Measurements from ENCODE around the gene FGG. TPM values are rescaled to one million over a fixed set of nuclear protein-coding genes. Genes with fewer than 3 reads are reported as not detected.

Gene FGG
- total RNA-seq, 2 experiments from 2014 or later, result not detected

DNA sequence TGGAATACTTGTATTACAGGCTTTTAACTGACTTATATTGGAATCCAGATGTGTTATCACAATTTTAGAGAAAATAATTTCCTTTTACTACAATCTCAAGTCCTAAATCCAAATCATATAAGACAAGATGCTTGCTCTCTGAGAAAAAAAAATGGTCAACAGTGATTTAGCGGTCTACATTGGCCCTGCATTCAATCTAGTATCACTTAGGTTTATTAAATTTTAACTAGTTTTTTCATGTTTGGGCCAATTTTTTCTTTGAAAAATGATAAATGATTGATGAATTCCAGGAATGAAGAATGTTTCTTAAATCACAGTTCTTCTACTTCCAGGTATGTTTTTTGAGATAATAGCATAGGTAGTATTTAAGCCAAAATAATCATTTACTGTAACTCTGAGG is 2.8 kb upstream of the FGG start:
- intact Hi-C loops (cut with micrococcal nuclease), result no loop called here
- TF ChIP-seq, protein P1, sequence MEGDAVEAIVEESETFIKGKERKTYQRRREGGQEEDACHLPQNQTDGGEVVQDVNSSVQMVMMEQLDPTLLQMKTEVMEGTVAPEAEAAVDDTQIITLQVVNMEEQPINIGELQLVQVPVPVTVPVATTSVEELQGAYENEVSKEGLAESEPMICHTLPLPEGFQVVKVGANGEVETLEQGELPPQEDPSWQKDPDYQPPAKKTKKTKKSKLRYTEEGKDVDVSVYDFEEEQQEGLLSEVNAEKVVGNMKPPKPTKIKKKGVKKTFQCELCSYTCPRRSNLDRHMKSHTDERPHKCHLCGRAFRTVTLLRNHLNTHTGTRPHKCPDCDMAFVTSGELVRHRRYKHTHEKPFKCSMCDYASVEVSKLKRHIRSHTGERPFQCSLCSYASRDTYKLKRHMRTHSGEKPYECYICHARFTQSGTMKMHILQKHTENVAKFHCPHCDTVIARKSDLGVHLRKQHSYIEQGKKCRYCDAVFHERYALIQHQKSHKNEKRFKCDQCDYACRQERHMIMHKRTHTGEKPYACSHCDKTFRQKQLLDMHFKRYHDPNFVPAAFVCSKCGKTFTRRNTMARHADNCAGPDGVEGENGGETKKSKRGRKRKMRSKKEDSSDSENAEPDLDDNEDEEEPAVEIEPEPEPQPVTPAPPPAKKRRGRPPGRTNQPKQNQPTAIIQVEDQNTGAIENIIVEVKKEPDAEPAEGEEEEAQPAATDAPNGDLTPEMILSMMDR (IDR thresholded peaks at IDR 0.05), result no peak
- H3K4me3 Mint-ChIP-seq, result no peak overlapping the region
- DNase-seq (no peak), ATAC-seq (no peak)
- no peaks in the 10 kb centered on the region for H3K36me3 Mint-ChIP-seq (ENCODE audit: low read depth)
- ChIA-PET CTCF (interaction anchor here (1.1 to 2.3 kb wide), 3 partner anchors 11 to 65 kb away, joined by 3 to 7 read pairs (median 7); partner anchors contain the start of gene PLRG1), POLR2A (no interaction called here)
- H3K27ac Mint-ChIP-seq, result no peak overlapping the region
- peaks cover 5% of the 10 kb centered on the region for H3K27me3 Mint-ChIP-seq
- H3K4me1 Mint-ChIP-seq (ENCODE audit: low read depth), result peaks cover 7% of the 10 kb centered on the region
- H3K9me3 Mint-ChIP-seq, result no peaks in the 10 kb centered on the region

DNA sequence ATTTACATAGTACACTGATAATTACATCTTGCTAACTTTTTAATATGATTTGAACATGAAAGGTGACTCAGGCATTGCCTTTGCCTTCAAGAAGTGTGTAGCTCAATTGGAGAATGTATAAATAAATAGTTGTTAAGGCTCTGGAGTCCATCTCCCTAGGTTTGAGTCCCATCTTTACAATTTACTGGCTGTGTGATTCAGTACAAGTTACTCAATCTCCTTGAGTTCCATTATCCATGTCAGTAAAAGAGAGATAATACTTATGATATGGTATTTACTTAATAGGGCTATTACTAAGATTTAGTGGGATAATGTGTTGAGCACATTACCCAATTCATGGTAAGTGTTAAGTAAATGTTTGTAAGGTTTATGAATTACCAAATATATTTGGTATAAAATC is 1.9 kb upstream of the FGG start:
- no peak overlapping the region for H3K27ac Mint-ChIP-seq
- intact Hi-C loops (cut with micrococcal nuclease), result no loop called here
- H3K36me3 Mint-ChIP-seq (ENCODE audit: low read depth), result no peaks in the 10 kb centered on the region
- TF ChIP-seq, protein P1 (IDR thresholded peaks at IDR 0.05), result no peak
- ChIA-PET CTCF (interaction anchor here (0.7 to 2.3 kb wide), 5 partner anchors 8 to 64 kb away, joined by 3 to 7 read pairs (median 4); partner anchors contain the start of gene PLRG1), POLR2A (no interaction called here)
- no peak overlapping the region for H3K4me3 Mint-ChIP-seq
- H3K27me3 Mint-ChIP-seq, result peaks cover 6% of the 10 kb centered on the region
- DNase-seq (no peak), ATAC-seq (no peak)
- peaks cover 7% of the 10 kb centered on the region for H3K4me1 Mint-ChIP-seq (ENCODE audit: low read depth)
- H3K9me3 Mint-ChIP-seq, result no peaks in the 10 kb centered on the region

DNA sequence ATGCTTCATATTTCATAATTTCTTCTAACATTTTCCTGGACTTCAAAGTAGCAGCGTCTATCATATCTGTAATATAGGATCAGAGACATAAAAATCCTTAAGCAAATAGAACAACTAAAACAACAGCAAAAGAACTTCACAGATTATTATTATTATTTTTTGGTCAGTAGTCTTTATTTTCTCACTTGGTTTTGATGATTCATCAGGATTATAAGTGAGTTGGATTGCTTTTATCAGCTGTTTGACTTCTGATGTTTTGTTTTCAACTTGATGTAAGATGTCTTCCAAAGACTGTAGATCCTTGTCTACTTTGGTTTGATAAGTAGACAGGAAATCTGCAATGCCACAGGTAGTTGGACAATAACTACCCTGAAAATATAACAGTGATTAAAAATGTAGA is 623 bp downstream of the FGG start:
- DNase-seq (no peak), ATAC-seq (no peak)
- ChIA-PET POLR2A (no interaction called here), CTCF (no interaction called here)
- H3K36me3 Mint-ChIP-seq (ENCODE audit: low read depth), result no peaks in the 10 kb centered on the region
- peaks cover 8% of the 10 kb centered on the region for H3K27me3 Mint-ChIP-seq
- H3K9me3 Mint-ChIP-seq, result no peaks in the 10 kb centered on the region
- H3K27ac Mint-ChIP-seq, result no peak overlapping the region
- H3K4me1 Mint-ChIP-seq (ENCODE audit: low read depth), result peaks cover 4% of the 10 kb centered on the region
- TF ChIP-seq, protein P1 (IDR thresholded peaks at IDR 0.05), result no peak
- intact Hi-C loops (cut with micrococcal nuclease), result no loop called here
- no peak overlapping the region for H3K4me3 Mint-ChIP-seq

DNA sequence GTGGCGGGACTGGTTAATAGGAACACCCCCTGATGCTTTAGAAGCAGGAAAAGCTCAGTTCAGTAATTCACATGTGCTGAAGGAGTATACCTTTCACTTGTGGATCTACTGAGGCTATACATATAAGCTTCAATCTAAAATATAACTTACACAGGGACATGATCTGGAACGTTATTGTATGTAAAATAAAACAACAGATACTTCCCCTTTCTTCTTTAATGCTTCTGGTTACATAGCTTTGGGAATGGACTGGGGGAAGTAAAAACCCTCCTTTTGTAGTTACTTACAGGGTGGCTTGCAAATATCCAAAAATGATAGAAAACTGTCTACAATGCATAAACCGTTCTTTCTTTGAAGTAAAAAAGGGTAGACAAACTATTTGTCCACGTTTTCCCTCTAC is 1.9 kb downstream of the FGG start:
- H3K4me3 Mint-ChIP-seq, result no peak overlapping the region
- DNase-seq (no peak), ATAC-seq (no peak)
- intact Hi-C loops (cut with micrococcal nuclease), result no loop called here
- no peaks in the 10 kb centered on the region for H3K4me1 Mint-ChIP-seq (ENCODE audit: low read depth)
- TF ChIP-seq, protein P1 (IDR thresholded peaks at IDR 0.05), result no peak
- peaks cover 8% of the 10 kb centered on the region for H3K27me3 Mint-ChIP-seq
- H3K36me3 Mint-ChIP-seq (ENCODE audit: low read depth), result no peaks in the 10 kb centered on the region
- POLR2A ChIA-PET, result no interaction called here
- no peak overlapping the region for H3K27ac Mint-ChIP-seq
- CTCF ChIA-PET, result interaction anchor here (1.6 to 2.5 kb wide), 2 partner anchors 8 to 12 kb away, joined by 3 to 8 read pairs; no protein-coding TSS in a partner anchor
- H3K9me3 Mint-ChIP-seq, result no peaks in the 10 kb centered on the region

DNA sequence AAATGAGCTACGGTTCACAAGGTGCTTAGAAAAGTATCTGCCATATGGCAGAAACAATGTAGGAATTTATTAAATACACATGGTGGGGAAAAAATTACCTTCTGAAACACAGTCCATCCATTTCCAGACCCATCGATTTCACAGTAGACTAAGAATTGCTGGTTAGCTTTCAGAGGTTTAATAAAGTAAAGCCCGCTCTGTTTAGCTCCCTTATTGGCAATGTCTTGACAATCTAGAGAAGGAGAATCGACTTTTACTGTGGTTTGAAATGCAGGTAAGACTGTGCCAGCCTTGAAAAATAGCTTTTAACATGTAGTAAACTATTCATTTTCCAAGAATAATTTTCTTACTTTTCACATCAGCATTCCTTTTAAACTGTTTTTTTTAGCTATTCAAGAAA is 2.9 kb downstream of the FGG start:
- intact Hi-C loops (cut with micrococcal nuclease), result no loop called here
- Mint-ChIP-seq H3K4me3 (no peak overlapping the region), H3K36me3 (ENCODE audit: low read depth) (no peaks in the 10 kb centered on the region), H3K27ac (no peak overlapping the region), H3K9me3 (no peaks in the 10 kb centered on the region), H3K4me1 (ENCODE audit: low read depth) (no peaks in the 10 kb centered on the region), H3K27me3 (peaks cover 13% of the 10 kb centered on the region)
- POLR2A ChIA-PET, result no interaction called here
- ATAC-seq (no peak), DNase-seq (no peak)
- CTCF ChIA-PET, result interaction anchor here (0.6 to 2.5 kb wide), 5 partner anchors 9 to 57 kb away, joined by 3 to 8 read pairs (median 4); no protein-coding TSS in a partner anchor
- TF ChIP-seq, protein P1 (IDR thresholded peaks at IDR 0.05), result no peak

Data from activated CD8-positive, alpha-beta T cell treated with anti-CD3 and anti-CD28 coated beads for 36 hours (primary cell).